PFSK-1 (cell line): ENCODE results near the gene CHST7.

Experiments used
- FOXP2 ChIP-seq: optimal IDR thresholded peaks from 2 replicates; pipeline ENCODE3; 2011; ENCODE audit warnings: borderline replicate concordance, control low read depth, inconsistent platforms; ENCODE audit not compliant: insufficient read depth; ENCODE audit errors: extremely low read length, extremely low read depth
- POLR2AphosphoS5 ChIP-seq: IDR thresholded peaks from 2 replicates; pipeline ENCODE4 v1.6.1; 2012; ENCODE audit warnings: low read depth, mild to moderate bottlenecking, control low read depth, low read length, moderate library complexity
- SIN3A ChIP-seq: IDR thresholded peaks from 2 replicates; pipeline ENCODE4 v1.6.1; 2012; ENCODE audit warnings: mild to moderate bottlenecking, low read length, moderate library complexity, borderline replicate concordance; ENCODE audit not compliant: insufficient read depth
- TAF1 ChIP-seq: IDR thresholded peaks from 2 replicates; pipeline ENCODE4 v1.6.1; 2012; ENCODE audit warnings: low read length, control low read depth, borderline replicate concordance; ENCODE audit not compliant: insufficient read depth
- TF ChIP-seq, protein P1 (sequence below), 2 experiments: IDR thresholded peaks; 2 replicates each; pipeline versions ENCODE4 v1.6.1 to v1.8.0; 2011 to 2012; ENCODE audit warnings: low read depth in 2 of 2, low read length in 2 of 2, control low read depth in 1 of 2, inconsistent platforms in 1 of 2, mild to moderate bottlenecking in 1 of 2, moderate library complexity in 1 of 2; ENCODE audit not compliant: insufficient read depth in 1 of 2

The CHST7 gene

GRCh38 chrX:46589977-46590723, 16.6 kb downstream of the CHST7 start:
- no peak for TF ChIP-seq SIN3A
- TF ChIP-seq, protein P1, sequence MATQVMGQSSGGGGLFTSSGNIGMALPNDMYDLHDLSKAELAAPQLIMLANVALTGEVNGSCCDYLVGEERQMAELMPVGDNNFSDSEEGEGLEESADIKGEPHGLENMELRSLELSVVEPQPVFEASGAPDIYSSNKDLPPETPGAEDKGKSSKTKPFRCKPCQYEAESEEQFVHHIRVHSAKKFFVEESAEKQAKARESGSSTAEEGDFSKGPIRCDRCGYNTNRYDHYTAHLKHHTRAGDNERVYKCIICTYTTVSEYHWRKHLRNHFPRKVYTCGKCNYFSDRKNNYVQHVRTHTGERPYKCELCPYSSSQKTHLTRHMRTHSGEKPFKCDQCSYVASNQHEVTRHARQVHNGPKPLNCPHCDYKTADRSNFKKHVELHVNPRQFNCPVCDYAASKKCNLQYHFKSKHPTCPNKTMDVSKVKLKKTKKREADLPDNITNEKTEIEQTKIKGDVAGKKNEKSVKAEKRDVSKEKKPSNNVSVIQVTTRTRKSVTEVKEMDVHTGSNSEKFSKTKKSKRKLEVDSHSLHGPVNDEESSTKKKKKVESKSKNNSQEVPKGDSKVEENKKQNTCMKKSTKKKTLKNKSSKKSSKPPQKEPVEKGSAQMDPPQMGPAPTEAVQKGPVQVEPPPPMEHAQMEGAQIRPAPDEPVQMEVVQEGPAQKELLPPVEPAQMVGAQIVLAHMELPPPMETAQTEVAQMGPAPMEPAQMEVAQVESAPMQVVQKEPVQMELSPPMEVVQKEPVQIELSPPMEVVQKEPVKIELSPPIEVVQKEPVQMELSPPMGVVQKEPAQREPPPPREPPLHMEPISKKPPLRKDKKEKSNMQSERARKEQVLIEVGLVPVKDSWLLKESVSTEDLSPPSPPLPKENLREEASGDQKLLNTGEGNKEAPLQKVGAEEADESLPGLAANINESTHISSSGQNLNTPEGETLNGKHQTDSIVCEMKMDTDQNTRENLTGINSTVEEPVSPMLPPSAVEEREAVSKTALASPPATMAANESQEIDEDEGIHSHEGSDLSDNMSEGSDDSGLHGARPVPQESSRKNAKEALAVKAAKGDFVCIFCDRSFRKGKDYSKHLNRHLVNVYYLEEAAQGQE (IDR thresholded peaks at IDR 0.05; ENCODE audit: insufficient read depth in 1 of 2, low read depth in 2 of 2, low read length in 2 of 2): no peak
- TF ChIP-seq TAF1: no peak
- TF ChIP-seq POLR2AphosphoS5: no peak
- no peak for TF ChIP-seq FOXP2

- TF ChIP-seq TAF1: no peak
- TF ChIP-seq, protein P1 (IDR thresholded peaks at IDR 0.05; ENCODE audit: insufficient read depth in 1 of 2, low read depth in 2 of 2, low read length in 2 of 2): no peak
- no peak for TF ChIP-seq SIN3A
- no peak for TF ChIP-seq FOXP2
- no peak for TF ChIP-seq POLR2AphosphoS5
These were observed 21.5 kb downstream of the CHST7 start for GRCh38 chrX:46595084-46595483.

DNA sequence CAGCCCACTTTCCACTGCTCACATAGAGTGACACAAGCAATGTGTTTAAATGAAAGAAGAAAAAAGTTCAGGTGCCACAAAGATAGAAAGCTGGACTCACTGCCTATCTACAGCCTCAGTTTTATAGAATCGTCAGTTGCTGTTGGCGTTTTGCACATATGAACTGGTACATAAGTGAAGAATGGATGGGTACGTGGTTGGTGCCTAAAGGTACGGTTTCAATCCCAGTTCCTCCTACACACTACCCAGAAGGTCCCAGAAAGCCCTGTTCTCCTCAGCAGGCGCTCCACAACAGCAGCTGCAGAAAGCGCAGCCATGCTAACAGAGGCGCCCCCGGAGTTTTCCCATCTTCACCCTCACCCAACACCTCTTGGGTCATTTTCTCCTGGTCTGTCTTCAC, 23.6 kb downstream of the CHST7 start:
- TF ChIP-seq TAF1 (no peak), POLR2AphosphoS5 (no peak), FOXP2 (no peak), SIN3A (no peak)
- TF ChIP-seq, protein P1 (IDR thresholded peaks at IDR 0.05; ENCODE audit: insufficient read depth in 1 of 2, low read depth in 2 of 2, low read length in 2 of 2): no peak

- TF ChIP-seq, protein P1 (IDR thresholded peaks at IDR 0.05; ENCODE audit: insufficient read depth in 1 of 2, low read depth in 2 of 2, low read length in 2 of 2): no peak
- no peak for TF ChIP-seq POLR2AphosphoS5
- no peak for TF ChIP-seq FOXP2
- no peak for TF ChIP-seq SIN3A
- TF ChIP-seq TAF1: no peak
These were observed 24.2 kb downstream of the CHST7 start for GRCh38 chrX:46597771-46598170.

DNA sequence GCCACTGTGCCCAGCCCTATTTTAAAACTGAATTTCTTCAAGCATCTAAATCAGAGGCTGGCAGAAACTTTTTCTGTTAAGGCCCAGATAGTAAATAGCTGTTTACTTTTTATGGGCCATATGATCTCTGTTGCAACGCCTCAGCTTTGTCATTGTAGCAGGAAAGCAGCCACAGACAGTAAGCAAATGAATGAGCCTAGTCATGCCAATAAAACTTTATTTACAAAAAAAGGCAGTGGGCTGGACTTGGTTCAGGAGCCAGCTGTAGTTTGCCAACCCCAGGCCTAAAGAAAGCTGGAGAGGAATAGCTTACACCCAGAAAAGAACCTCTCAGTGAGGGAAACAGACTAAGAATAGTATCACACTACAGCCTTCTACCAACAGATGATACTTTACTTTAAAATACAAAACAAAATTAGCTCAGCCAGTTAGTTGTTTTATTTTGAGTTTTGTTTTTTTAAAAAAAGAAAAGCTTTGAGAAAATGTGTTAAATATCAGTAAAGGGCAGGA, 25.5 kb downstream of the CHST7 start:
- no peak for TF ChIP-seq FOXP2
